ENCODE measurements around the gene ZMAT5. TPM values are rescaled to one million over a fixed set of nuclear protein-coding genes. Genes with fewer than 3 reads are reported as not detected.
A peak's percentile ranks its signal among the peaks of the same experiment; 100 is the strongest.

Gene ZMAT5
- total and polyA plus RNA-seq, 9 of the 15 experiments (the other 6 are each of a cell fraction or from before 2014, with no cell fraction given), result 2.0 to 25.2 (median 11.9) TPM

GRCh38 chr22:29701155-29701999 lies 65.4 kb downstream of the ZMAT5 start:
- 14% methylated on average over 13 of the region's 14 CpGs for WGBS (ENCODE audit: insufficient coverage, low coverage, missing lambda C conversion rate)
- H3K4me3 ChIP-seq, result no peak overlapping the region
- H3K9ac ChIP-seq (ENCODE audit: insufficient read depth in 1 of 2, low read depth in 2 of 2, low read length in 2 of 2), result no peak overlapping the region; a peak in 1 of 4 replicates
- H4K20me1 ChIP-seq (replicated peaks; ENCODE audit: control insufficient read depth, insufficient read depth, low read length), result no peaks in the 10 kb centered on the region
- BruUV-seq (replicated peaks), result no TSS peak
- in situ Hi-C loops (cut with MboI) (no loop called here), intact Hi-C loops (cut with micrococcal nuclease) (loop anchor here (5.0 kb wide), 1 partner anchor 386 kb away; no protein-coding TSS in a partner anchor)
- H3K4me1 ChIP-seq (replicated peaks in 1 of 2; ENCODE audit: control insufficient read depth in 2 of 2, insufficient read depth in 2 of 2, low read length in 2 of 2), result peaks cover 8 to 35% of the 10 kb centered on the region in 2 experiments; a peak in 4 of 5 replicates
- H3K36me3 ChIP-seq (ENCODE audit: control insufficient read depth, insufficient read depth, low read length), result no peaks in the 10 kb centered on the region
- no peaks in the 10 kb centered on the region for H3K9me1 ChIP-seq (ENCODE audit: control insufficient read depth, insufficient read depth, low read length)
- FAIRE-seq (peak; percentile 64), DNase-seq (ENCODE audit: extremely low read depth in 1 of 4, low spot score in 3 of 4) (peak; percentile 20 to 67 (median 46)), ATAC-seq (peak; percentile 94)
- H3K9me3 ChIP-seq (replicated peaks; ENCODE audit: control insufficient read depth, insufficient read depth, low read depth, low read length), result no peaks in the 10 kb centered on the region
- no peaks in the 10 kb centered on the region for H3K79me2 ChIP-seq (ENCODE audit: control insufficient read depth, insufficient read depth, low read length)
- CTCF ChIA-PET (ENCODE audit: low intra/inter-chr PET ratio), result interaction anchor here (0.9 to 2.4 kb wide), 2 partner anchors 16 to 388 kb away, joined by 3 to 16 read pairs; no protein-coding TSS in a partner anchor
- H3K27ac ChIP-seq (ENCODE audit: extremely low read depth, low read depth, low read length), result no peak overlapping the region
- H3K4me2 ChIP-seq (ENCODE audit: insufficient read depth, low read length), result no peak overlapping the region
- H2AFZ ChIP-seq (ENCODE audit: low read depth, low read length), result no peak overlapping the region
- no peaks in the 10 kb centered on the region for H3K27me3 ChIP-seq (ENCODE audit: control insufficient read depth in 2 of 2, insufficient read depth in 2 of 2, low read length in 2 of 2)
- POLR2A ChIA-PET, result interaction anchor here (0.5 to 1.4 kb wide), 7 partner anchors 9 to 301 kb away, joined by 3 to 6 read pairs (median 3); no protein-coding TSS in a partner anchor
- TF ChIP-seq PCBP2 (IDR thresholded peaks at IDR 0.05; ENCODE audit: low read depth, low read length, poor library complexity, severe bottlenecking), result no peak
- TF ChIP-seq CTCF (IDR thresholded peaks at IDR 0.05 in 2 of 3, conservative IDR thresholded peaks at IDR 0.05 in 1 of 3; ENCODE audit: insufficient read depth in 2 of 3, low read depth in 1 of 3, low read length in 3 of 3), result peak; percentile 51 to 63 (median 55)
- peak; percentile 11; the same call in 1 of the 2 replicates for TF ChIP-seq CEBPG (CRISPR knock-in tag; IDR thresholded peaks at IDR 0.05)
- no peak for TF ChIP-seq CEBPG (tag; conservative IDR thresholded peaks at IDR 0.05 in 1 of 2, IDR thresholded peaks at IDR 0.05 in 1 of 2)
- TF ChIP-seq CXXC5 (CRISPR knock-in tag; IDR thresholded peaks at IDR 0.05), result peak; percentile 52
- TF ChIP-seq ATF3 (IDR thresholded peaks at IDR 0.05), result peak; percentile 23; the same call in 1 of the 2 replicates
- TF ChIP-seq ATF3 (CRISPR knock-in tag; conservative IDR thresholded peaks at IDR 0.05), result no peak
- no peak for TF ChIP-seq KLF1 (tag; IDR thresholded peaks at IDR 0.05)
- TF ChIP-seq TFAP4 (CRISPR knock-in tag; IDR thresholded peaks at IDR 0.05; ENCODE audit: borderline replicate concordance), result peak; percentile 81; the same call in 1 of the 2 replicates
- TF ChIP-seq RBM25 (IDR thresholded peaks at IDR 0.05; ENCODE audit: low read depth, low read length, severe bottlenecking), result no peak
- no peak for TF ChIP-seq ZBTB9 (CRISPR knock-in tag; IDR thresholded peaks at IDR 0.05)
- TF ChIP-seq PKNOX1 (IDR thresholded peaks at IDR 0.05), result peak; percentile 32; the same call in 1 of the 2 replicates
- TF ChIP-seq CTBP1 (IDR thresholded peaks at IDR 0.05; ENCODE audit: borderline replicate concordance), result peak; percentile 90
- no peak for TF ChIP-seq RHOXF2B (CRISPR knock-in tag; conservative IDR thresholded peaks at IDR 0.05)
